Astrocyte (in vitro differentiated cells and primary cell): ENCODE measurements around the gene KRT33A. TPM values are rescaled to one million over a fixed set of nuclear protein-coding genes. Genes with fewer than 3 reads are reported as not detected.

Source experiments
- DNase-seq: peaks from one replicate; pipeline ENCODE4 v3.0.0-alpha.2; 2010; ENCODE audit warnings: low read depth
- FAIRE-seq: peaks from 2 replicates; lab custom pipeline; 2011; peaks lifted over from hg19 to GRCh38; lab: Jason Lieb, UNC
- H2AFZ ChIP-seq: 2 replicates; pipeline ENCODE4 v1.6.0; 2012; ENCODE audit warnings: low read depth, low read length, inconsistent platforms
- H3K27ac ChIP-seq: 2 replicates; pipeline ENCODE4 v1.5.1; 2011; ENCODE audit warnings: low read depth, low read length, inconsistent platforms
- H3K27me3 ChIP-seq: 2 replicates; pipeline ENCODE4 v1.6.0; 2011; ENCODE audit warnings: low read length, inconsistent platforms; ENCODE audit not compliant: insufficient read depth
- H3K36me3 ChIP-seq: 2 replicates; pipeline ENCODE4 v1.5.1; 2011; ENCODE audit warnings: low read length, inconsistent platforms; ENCODE audit not compliant: insufficient read depth
- H3K4me1 ChIP-seq: 2 replicates; pipeline ENCODE4 v1.5.1; 2011; ENCODE audit warnings: low read length, inconsistent platforms; ENCODE audit not compliant: insufficient read depth
- H3K4me2 ChIP-seq: 2 replicates; pipeline ENCODE4 v1.6.0; 2012; ENCODE audit warnings: low read length, inconsistent platforms
- H3K4me3 ChIP-seq: 2 replicates; pipeline ENCODE4 v1.5.1; 2011; ENCODE audit warnings: low read depth, mild to moderate bottlenecking, low read length, inconsistent platforms; ENCODE audit not compliant: insufficient read depth
- H3K79me2 ChIP-seq: 2 replicates; pipeline ENCODE4 v1.6.0; 2012; ENCODE audit warnings: mild to moderate bottlenecking, low read length, inconsistent platforms; ENCODE audit not compliant: insufficient read depth
- H3K9ac ChIP-seq: 2 replicates; pipeline ENCODE4 v1.6.0; 2012; ENCODE audit warnings: mild to moderate bottlenecking, low read length, inconsistent platforms
- H3K9me3 ChIP-seq: 2 replicates; pipeline ENCODE4 v1.5.1; 2012; ENCODE audit warnings: low read depth, mild to moderate bottlenecking, low read length, inconsistent platforms; ENCODE audit not compliant: insufficient read depth
- H4K20me1 ChIP-seq: 2 replicates; pipeline ENCODE4 v1.6.0; 2012; ENCODE audit warnings: low read length, inconsistent platforms; ENCODE audit not compliant: insufficient read depth
- H3K27ac Mint-ChIP-seq: one replicate; pipeline ENCODE4 v1.8.0; 2021; ENCODE audit warnings: mild to moderate bottlenecking, mixed read lengths; ENCODE audit not compliant: unreplicated experiment
- H3K27me3 Mint-ChIP-seq: one replicate; pipeline ENCODE4 v1.8.0; 2021; ENCODE audit warnings: low read depth, mixed read lengths; ENCODE audit not compliant: unreplicated experiment
- H3K36me3 Mint-ChIP-seq: one replicate; pipeline ENCODE4 v1.8.0; 2021; ENCODE audit warnings: low read depth, mixed read lengths; ENCODE audit not compliant: unreplicated experiment
- H3K4me1 Mint-ChIP-seq: one replicate; pipeline ENCODE4 v1.8.0; 2021; ENCODE audit warnings: low read depth, mixed read lengths; ENCODE audit not compliant: unreplicated experiment
- H3K4me3 Mint-ChIP-seq: one replicate; pipeline ENCODE4 v1.8.0; 2021; ENCODE audit warnings: mild to moderate bottlenecking, moderate library complexity, mixed read lengths; ENCODE audit not compliant: unreplicated experiment
- H3K9me3 Mint-ChIP-seq: one replicate; pipeline ENCODE4 v1.8.0; 2021; ENCODE audit warnings: mild to moderate bottlenecking, mixed read lengths; ENCODE audit not compliant: unreplicated experiment
- EZH2 ChIP-seq: IDR thresholded peaks from 2 replicates; pipeline ENCODE4 v1.6.1; 2012; ENCODE audit warnings: mild to moderate bottlenecking, low read length, inconsistent platforms; ENCODE audit not compliant: insufficient read depth
- total RNA-seq: library from RNA; stranded (reverse); gene quantifications from 2 replicates; pipeline ENCODE4 v1.2.1, GENCODE V29; 2021
- TF ChIP-seq, protein P1 (sequence below): IDR thresholded peaks from 2 replicates; pipeline ENCODE4 v1.5.1; 2011; ENCODE audit warnings: low read depth, mild to moderate bottlenecking, inconsistent platforms, low read length, moderate library complexity; ENCODE audit not compliant: insufficient read depth

The KRT33A gene
- total RNA-seq, 1 donor from 2014 or later: not detected

DNA sequence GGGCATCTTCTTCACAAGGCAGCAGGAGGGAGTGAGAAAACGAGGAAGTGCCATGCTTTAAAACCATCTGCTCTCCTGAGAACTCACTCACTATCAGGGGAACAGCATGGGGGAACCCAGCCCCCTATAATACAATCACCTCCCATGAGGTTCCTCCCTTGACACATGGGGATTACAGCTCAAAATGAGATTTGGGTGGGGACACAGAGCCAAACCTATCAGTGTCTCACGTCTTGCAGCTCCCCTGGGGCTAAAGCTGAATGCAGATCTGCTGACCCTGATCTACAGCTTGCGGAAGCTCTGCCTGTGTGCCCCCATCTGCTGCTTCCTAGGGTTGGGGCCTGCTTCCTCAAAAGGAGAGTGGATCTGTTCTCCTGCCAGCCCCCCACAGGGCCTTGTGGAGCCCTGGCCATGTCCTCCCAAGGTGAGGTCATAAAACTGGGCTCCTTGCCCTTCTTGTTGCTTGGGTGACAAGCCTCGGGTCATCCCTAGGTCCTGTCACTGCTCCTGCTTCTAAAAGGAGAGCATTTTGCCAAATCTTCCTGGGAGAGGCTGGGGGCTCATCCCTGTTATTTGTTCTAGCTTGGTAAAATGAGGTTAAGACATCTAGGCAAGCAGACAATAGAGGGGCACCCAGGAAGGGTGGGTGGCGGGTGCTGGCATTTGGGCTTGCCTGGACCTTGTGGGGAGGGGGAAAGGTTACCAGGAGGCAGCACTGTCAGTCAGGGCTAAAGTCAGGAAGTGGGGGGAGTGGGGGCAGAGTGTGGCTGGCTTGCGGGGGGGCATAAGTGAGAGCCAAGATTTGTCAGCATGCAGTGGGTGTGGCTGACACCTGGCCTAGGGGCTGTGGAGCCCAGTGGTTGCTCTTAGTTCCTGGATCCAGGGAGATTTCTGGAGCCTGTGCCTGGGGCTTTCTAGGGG is 16.0 kb downstream of the KRT33A start:
- FAIRE-seq (no peak), DNase-seq (no peak)
- no peaks in the 10 kb centered on the region for H3K9me3 Mint-ChIP-seq
- no peaks in the 10 kb centered on the region for H3K36me3 ChIP-seq
- H2AFZ ChIP-seq: no peak overlapping the region
- H3K4me1 Mint-ChIP-seq: no peaks in the 10 kb centered on the region
- no peaks in the 10 kb centered on the region for H4K20me1 ChIP-seq
- H3K4me2 ChIP-seq: no peak overlapping the region
- H3K27ac Mint-ChIP-seq: no peak overlapping the region
- no peak overlapping the region for H3K27ac ChIP-seq
- H3K9ac ChIP-seq: no peak overlapping the region
- no peaks in the 10 kb centered on the region for H3K9me3 ChIP-seq
- TF ChIP-seq EZH2: no peak
- H3K4me3 Mint-ChIP-seq: no peak overlapping the region
- no peaks in the 10 kb centered on the region for H3K4me1 ChIP-seq
- peaks cover 23% of the 10 kb centered on the region for H3K27me3 Mint-ChIP-seq
- no peaks in the 10 kb centered on the region for H3K27me3 ChIP-seq
- H3K79me2 ChIP-seq: no peaks in the 10 kb centered on the region
- H3K4me3 ChIP-seq: no peak overlapping the region
- H3K36me3 Mint-ChIP-seq: peaks cover 2% of the 10 kb centered on the region

DNA sequence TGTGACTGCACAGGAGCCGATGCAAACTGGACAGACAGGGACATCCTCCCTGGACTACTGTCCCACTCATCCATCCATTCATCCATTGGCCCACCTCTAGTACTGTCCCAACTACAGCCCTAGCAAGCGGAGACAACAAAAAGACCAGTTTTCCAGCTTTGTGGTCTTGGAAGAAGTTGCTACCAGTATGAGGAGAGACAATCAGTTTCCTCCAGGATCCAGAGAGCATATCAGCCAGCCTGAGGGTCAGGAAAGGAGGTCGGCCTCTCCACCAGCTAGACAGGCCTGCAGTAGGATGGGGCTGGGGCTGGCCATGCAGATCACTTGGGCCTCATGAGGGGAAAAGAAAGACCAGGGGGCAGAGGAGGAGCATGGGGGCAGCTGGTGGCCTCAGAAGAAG is 16.8 kb downstream of the KRT33A start:
- TF ChIP-seq EZH2: no peak
- TF ChIP-seq, protein P1, sequence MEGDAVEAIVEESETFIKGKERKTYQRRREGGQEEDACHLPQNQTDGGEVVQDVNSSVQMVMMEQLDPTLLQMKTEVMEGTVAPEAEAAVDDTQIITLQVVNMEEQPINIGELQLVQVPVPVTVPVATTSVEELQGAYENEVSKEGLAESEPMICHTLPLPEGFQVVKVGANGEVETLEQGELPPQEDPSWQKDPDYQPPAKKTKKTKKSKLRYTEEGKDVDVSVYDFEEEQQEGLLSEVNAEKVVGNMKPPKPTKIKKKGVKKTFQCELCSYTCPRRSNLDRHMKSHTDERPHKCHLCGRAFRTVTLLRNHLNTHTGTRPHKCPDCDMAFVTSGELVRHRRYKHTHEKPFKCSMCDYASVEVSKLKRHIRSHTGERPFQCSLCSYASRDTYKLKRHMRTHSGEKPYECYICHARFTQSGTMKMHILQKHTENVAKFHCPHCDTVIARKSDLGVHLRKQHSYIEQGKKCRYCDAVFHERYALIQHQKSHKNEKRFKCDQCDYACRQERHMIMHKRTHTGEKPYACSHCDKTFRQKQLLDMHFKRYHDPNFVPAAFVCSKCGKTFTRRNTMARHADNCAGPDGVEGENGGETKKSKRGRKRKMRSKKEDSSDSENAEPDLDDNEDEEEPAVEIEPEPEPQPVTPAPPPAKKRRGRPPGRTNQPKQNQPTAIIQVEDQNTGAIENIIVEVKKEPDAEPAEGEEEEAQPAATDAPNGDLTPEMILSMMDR: no peak
- Histone ChIP-seq H3K27me3 (no peaks in the 10 kb centered on the region), H3K27ac (no peak overlapping the region), H4K20me1 (no peaks in the 10 kb centered on the region), H2AFZ (no peak overlapping the region), H3K9ac (no peak overlapping the region), H3K4me3 (no peak overlapping the region), H3K9me3 (no peaks in the 10 kb centered on the region), H3K4me2 (no peak overlapping the region), H3K36me3 (no peaks in the 10 kb centered on the region), H3K4me1 (no peaks in the 10 kb centered on the region), H3K79me2 (no peaks in the 10 kb centered on the region)
- Mint-ChIP-seq H3K4me1 (no peaks in the 10 kb centered on the region), H3K27ac (no peak overlapping the region), H3K4me3 (no peak overlapping the region), H3K36me3 (peaks cover 2% of the 10 kb centered on the region), H3K27me3 (peaks cover 20% of the 10 kb centered on the region), H3K9me3 (no peaks in the 10 kb centered on the region)
- FAIRE-seq: no peak
- no peak for DNase-seq

DNA sequence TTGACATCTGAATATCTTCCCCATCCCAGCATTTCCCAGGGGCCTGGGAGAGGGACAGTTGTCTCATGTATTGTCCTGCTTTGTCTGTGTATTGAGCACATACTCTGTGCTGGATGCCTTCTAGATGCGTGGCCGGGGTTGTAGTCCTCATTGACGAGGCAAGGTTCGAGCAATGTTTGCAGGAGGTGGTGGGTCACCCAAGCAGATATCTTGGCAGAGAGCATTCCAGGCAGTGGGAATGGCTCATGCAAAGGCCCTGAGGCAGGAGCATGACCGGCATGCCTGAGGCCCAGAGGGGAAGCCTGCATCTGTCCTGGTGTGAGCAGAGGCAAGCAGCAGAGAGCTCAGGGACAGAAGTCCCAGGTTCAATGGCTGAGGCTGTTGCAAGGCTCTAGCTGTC is 17.5 kb downstream of the KRT33A start:
- Mint-ChIP-seq H3K4me1 (no peaks in the 10 kb centered on the region), H3K36me3 (peaks cover 2% of the 10 kb centered on the region), H3K4me3 (no peak overlapping the region), H3K27me3 (peaks cover 20% of the 10 kb centered on the region), H3K9me3 (no peaks in the 10 kb centered on the region), H3K27ac (no peak overlapping the region)
- Histone ChIP-seq H3K27ac (no peak overlapping the region), H3K9ac (no peak overlapping the region), H4K20me1 (no peaks in the 10 kb centered on the region), H3K4me2 (no peak overlapping the region), H3K27me3 (no peaks in the 10 kb centered on the region), H2AFZ (no peak overlapping the region), H3K4me1 (no peaks in the 10 kb centered on the region), H3K79me2 (no peaks in the 10 kb centered on the region), H3K4me3 (no peak overlapping the region), H3K9me3 (no peaks in the 10 kb centered on the region), H3K36me3 (no peaks in the 10 kb centered on the region)
- DNase-seq: no peak
- no peak for FAIRE-seq
- TF ChIP-seq EZH2: no peak
- TF ChIP-seq, protein P1: no peak
